ENCODE data around the gene ABCA1.
"Not testable (repeated sequence)": the region's sequence is repeated elsewhere in the genome, so short reads cannot be mapped to it uniquely, and the experiment has no call there.

Gene ABCA1, protein sequence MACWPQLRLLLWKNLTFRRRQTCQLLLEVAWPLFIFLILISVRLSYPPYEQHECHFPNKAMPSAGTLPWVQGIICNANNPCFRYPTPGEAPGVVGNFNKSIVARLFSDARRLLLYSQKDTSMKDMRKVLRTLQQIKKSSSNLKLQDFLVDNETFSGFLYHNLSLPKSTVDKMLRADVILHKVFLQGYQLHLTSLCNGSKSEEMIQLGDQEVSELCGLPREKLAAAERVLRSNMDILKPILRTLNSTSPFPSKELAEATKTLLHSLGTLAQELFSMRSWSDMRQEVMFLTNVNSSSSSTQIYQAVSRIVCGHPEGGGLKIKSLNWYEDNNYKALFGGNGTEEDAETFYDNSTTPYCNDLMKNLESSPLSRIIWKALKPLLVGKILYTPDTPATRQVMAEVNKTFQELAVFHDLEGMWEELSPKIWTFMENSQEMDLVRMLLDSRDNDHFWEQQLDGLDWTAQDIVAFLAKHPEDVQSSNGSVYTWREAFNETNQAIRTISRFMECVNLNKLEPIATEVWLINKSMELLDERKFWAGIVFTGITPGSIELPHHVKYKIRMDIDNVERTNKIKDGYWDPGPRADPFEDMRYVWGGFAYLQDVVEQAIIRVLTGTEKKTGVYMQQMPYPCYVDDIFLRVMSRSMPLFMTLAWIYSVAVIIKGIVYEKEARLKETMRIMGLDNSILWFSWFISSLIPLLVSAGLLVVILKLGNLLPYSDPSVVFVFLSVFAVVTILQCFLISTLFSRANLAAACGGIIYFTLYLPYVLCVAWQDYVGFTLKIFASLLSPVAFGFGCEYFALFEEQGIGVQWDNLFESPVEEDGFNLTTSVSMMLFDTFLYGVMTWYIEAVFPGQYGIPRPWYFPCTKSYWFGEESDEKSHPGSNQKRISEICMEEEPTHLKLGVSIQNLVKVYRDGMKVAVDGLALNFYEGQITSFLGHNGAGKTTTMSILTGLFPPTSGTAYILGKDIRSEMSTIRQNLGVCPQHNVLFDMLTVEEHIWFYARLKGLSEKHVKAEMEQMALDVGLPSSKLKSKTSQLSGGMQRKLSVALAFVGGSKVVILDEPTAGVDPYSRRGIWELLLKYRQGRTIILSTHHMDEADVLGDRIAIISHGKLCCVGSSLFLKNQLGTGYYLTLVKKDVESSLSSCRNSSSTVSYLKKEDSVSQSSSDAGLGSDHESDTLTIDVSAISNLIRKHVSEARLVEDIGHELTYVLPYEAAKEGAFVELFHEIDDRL (N-terminal part only)

DNA sequence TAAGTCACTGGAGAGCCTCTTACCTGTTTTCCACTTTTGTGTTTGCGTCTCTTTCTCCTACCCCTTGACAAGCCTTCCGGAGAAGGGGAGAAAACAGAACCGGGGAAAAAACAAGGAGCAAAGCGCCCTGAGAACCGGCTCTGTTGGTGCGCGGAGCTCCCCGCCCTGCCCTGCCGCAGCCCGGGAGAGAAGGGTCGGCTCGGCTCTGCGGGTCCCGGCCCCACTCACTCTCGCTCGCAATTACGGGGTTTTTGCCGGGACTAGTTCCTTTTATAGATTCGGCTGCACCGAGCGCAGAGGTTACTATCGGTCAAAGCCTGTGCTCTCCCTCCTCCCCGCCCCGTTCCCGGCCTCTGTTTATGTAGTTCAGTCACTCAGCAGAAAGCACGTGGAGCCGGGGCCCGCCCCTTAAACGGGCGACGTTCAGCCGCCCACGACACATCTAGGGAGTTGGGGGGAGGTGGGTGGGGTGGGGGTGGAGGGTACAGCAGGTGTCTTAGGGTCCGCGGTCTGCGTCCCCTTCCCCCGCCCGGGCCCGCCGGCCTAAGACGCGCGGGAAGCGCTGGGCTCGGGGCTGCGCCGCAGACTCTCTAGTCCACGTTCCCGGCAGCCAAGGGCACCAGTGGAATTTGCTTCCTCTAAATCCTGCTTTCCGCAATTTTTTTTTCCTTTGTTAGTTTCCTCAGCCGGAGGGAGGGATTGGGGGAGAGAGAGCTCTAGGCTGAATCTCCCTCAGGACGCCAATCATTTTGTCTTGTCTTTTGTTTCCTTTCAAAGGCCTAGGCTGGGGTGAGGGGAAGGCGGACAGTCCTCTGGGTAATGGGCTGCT, at the start of gene ABCA1:
Gene ABCA1 (minus strand): TSS at position 244 of the 829 bp plus-strand sequence. CDS start 24,476 bp downstream, outside the sequence.
- peak; percentile 63 to 74 for DNase-seq (ENCODE audit: low read depth in 2 of 2)

DNA sequence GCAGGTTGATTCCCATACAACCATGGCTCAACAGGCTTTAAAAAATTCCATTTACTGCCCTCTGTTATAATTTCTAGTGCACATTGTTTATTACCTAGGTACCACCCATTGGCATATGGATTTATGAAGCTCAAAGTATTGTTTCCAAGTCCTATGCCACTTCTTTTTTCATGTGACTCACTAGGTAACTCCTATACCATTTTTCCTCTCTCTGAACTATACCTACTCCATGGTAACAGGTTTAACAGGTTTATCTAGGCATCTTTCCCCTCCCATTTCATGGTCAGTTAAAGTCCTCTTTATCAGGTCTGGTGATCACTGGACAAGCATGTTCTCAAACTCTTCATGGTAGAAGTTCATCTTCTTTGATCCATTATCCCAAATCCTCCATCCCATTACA, 49.6 kb upstream of the ABCA1 start:
- no peak for DNase-seq (ENCODE audit: low read depth in 2 of 2)

DNA sequence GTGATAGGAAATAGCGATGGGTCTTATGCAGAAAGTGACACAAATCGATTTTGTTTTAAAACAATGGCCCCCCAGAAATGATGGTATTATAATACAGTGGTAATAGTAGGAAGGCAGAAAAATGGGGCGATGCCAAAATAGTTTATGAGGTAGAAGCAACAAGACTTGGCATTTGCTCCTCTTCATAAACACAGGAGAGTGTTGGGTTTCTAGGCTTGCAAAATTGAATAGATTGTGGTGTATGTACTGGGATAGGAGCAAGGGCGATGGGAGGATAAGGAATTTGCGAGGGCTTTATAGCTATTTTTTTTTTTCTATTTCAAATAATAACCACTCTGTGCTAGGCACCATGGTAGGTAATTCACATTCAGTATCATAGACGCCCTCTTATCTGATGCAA, 49.2 kb upstream of the ABCA1 start:
- DNase-seq (ENCODE audit: low read depth in 2 of 2), result no peak

DNA sequence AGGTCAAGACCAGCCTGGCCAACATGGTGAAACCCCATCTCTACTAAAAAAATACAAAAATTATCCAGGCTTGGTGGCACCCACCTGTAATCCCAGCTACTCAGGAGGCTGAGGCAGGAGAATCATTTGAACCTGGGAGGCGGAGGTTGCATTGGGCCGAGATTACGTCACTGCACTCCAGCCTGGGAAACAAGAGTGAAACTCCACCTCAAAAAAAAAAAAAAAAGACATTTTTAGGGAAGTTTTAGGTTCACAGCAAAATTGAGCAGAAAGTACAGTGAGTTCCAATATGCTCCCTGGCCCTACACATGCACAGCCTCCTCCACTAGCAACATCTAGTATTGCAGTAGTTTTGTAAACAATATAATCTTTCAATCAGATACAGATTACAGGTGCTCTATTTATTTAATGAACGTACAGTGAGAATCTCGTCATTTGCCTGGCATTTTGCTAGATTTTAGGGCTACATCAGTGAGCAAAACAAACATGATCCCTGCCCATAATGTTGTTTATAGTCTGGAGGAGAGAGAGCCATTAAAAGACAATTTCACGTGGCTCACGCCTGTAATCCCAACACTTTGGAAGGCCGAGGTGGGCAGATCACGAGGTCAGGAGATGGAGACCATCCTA, 48.1 kb upstream of the ABCA1 start:
- DNase-seq (ENCODE audit: low read depth in 2 of 2), result not testable (repeated sequence)

DNA sequence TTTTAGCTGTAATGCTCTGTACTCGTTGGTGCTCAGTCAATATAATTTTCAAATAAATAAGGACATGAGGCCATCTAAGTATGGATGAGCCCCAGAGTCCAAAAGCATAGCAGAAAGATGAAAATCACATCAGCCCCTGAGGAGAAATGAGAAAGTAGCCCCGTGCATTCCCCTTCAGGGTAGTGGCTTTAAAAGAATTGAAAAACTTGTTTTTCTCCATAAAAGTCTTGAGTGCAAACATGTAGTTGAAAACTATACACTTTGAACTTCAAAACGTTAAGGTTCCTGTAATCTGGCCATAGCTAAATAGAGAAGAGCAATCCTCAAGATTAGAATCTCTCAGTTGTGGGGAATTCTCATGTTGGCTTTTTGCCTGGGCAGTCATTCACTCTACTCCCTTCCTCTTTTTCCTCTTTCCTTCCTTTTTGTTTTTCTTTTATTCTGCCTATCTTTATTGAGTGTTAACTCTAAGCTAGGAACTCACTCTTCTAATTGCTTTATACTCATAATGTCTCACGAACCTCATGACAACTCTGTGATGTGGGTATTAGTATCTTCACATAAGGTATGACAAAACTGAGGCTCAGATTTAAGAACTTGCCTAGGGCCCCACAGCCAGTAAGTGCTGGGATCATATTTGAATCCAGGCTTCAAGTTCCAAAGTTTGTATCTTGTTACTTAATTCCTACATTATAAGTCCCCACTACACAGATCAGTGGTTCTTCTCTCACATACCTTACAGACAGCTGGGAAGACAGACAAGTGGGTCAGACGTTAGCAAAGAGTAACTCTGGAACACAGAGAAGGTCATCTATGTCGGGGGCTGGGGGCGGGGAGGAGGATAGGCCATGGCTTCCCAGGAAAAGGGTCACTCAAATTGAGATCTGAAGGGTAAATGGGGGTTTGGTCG, 46.4 kb upstream of the ABCA1 start:
- DNase-seq (ENCODE audit: low read depth in 2 of 2), result no peak

DNA sequence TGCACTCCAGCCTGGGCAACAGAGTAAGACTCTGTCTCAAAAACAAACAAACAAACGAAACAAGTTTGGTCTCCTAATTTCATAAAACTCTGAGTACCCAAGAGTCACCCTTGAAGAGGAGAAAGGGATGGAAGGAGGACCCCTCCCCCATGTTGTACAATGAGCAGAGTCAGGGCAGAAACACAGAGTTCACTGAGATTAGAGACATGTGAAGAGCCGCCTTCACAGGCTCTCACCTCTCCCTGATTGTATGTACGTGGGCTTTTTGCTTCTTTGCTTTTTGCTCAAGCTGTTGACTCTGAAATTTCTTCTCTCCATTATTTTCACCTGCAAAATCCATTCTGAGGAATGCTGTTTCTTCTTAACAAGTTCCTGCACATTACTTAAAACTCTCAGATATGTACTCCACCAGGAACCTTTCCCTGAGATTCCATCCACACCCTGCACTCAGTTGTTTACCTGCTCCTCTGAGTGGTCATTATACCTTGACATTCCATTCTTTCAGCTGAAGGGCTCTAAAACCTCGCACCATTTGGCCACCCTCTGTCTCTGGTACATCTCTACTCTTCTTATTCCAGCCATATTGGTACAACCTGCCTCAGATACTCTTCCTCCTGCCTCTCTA, 44.4 kb upstream of the ABCA1 start:
- DNase-seq (ENCODE audit: low read depth in 2 of 2), result no peak

DNA sequence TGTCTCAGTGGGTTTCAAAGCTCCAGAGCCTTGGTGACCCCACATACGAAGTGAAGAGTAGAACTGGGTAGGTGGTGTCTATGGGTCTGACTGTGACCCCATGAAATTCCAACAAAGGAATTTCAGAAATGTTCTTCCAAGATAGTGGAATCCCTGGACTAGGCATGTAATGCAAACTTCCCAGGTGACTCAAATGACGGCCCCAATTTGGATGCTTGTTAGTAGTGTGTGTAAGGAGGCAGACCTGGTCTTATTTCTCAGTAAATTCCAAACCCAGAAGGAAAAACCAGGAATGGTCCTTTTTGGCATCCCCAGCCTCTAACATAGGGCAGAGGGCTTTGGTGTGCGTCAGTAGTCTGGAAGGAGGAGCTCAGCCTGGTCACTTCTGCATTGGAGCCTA, 43.6 kb upstream of the ABCA1 start:
- no peak for DNase-seq (ENCODE audit: low read depth in 2 of 2)

DNA sequence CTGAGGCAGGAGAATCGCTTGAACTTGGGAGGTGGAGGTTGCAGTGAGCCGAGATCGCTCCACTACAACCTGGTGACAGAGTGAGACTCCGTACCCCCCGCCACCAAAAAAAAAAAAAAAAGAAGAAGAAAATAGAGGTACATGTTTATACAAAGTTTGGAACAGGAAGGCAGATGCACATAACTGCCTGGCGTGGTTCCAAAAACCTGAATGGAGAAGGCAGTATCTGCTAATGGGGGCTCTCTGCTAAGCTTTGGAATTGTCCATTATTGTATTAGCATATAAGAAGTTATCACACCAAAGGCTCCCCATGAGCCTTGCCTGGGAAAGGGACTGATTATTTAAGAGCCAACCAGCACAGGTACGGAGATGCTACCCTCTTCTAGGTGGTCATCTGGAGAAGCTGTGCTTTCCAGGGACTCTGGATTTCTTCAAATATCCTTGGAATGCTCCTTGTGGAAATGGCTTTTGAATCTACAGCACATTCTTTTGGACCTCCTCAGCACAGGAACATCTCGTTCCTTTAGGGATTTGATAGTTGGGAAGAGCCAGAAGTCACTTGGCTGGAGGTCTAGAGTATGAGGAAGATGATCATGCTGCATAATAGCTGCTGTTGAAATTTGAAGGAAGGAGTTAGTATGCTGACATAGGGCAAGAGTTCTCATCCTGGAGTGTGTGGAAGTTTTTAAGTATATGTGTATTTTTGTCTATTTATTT, 42.5 kb upstream of the ABCA1 start:
- DNase-seq (ENCODE audit: low read depth in 2 of 2), result no peak

DNA sequence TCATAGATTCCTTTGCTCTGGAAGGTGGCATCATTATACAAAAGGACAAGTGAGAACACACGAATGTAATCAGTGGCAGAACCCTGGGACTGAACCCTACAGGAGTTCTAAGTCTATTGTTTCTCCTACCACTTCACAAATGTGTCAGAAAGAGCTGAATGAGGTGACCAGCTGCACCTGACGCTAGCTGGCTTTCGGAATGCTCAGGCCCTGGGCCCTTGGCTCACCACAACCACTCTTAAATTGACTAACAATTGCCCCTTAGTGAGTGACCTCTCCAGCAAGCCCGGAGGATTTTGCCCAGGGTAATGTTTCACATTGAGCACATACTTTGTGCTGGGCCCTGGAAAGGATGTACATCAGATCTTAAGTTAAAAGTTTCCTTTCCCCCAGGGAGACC, 41.2 kb upstream of the ABCA1 start:
- no peak for DNase-seq (ENCODE audit: low read depth in 2 of 2)

DNA sequence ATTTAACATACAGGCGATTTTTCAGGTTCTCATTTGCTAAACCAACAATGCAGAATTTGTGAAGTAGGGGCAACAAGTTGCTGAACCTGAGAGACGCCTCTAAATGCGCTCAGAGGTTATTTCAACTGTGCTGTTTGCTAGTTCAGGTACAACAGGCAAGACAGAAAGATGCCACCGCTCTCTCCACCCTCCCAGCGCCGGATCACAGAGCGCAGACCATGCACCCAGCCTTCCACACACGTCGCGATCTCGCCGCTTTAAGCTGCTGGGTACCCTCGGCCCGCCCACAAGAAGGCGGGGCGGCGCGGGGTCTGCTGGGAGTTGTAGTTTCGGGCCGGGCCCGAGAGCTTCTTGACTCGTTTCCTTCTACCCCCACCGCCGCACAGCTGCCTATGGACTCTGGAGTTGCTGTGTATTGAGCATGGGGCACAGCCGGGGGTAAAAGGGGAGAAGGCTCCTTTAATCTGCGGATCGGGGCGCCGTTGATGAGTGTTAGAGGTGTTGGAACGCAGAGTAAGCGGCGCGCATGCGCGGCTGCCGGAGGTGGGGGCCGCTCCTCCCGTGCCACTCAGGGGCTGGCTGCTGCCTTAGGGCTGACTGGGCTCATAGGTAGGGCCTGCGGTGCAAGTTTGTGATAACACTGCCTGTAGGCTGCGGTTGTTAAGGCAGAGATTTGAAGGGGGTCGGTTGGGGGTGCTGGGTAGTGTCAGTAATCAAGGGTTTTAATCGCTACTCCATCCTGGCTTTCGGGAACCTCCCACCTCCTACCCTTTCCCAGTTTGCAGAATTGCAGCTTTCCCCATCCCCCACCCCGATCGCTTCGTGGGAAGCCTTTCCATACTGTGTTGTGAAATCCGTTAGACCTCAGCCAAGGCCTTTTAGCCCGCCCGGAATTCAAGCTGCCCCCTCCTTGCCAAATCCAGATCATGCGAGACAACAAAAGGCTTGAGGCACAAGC, 40.3 kb upstream of the ABCA1 start:
- DNase-seq (ENCODE audit: low read depth in 2 of 2), result peak; percentile 82 to 87

DNA sequence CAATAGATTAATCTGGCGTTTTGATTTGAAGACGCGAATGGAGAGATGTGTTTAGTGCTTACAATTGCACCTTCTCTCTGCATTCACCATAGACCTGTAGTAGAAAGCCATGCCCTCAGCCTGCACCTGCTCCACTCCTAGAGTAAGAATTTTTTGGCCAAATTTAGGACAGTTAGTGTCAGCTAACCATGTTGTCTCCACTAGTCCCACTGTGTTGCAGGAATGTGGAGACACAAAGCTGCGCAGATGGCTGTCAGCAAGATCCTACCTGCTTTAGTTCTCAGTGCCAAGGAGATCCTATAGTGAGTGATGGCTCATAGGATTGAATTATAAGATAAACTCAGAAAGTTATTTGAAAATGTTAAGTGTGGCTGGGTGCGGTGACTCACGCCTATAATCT, 35.1 kb upstream of the ABCA1 start:
- DNase-seq (ENCODE audit: low read depth in 2 of 2), result no peak

DNA sequence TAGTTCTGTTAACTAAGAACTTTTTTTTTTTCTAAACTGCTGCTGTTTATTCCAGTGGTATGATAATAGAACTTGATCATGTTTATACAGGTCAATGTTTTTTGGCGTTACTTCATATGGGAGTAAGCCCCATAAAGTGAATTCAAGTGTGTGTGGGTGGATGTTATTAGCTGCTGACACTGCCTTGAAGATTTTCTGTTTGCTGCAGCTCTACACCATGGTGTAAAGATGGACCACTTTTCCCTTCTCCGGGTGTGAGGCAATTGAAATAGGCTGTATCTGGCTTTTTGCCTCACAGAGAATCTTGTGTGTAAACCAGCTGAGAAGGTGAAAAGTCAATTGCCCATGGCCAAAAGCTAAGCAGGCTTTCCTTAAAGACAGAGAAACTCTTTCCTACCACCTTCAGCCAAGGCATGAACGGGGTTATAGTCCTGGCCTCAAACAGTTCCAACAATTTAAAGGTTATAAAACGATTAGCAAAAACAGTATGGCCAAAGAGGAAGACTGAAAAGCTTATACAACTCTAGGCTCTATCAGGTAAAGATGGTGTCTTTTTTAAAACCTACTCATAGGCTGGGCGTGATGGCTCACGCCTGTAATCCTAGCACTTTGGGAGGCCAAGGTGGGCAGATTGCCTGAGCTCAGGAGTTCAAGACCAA, 33.9 kb upstream of the ABCA1 start:
- no peak for DNase-seq (ENCODE audit: low read depth in 2 of 2)

DNA sequence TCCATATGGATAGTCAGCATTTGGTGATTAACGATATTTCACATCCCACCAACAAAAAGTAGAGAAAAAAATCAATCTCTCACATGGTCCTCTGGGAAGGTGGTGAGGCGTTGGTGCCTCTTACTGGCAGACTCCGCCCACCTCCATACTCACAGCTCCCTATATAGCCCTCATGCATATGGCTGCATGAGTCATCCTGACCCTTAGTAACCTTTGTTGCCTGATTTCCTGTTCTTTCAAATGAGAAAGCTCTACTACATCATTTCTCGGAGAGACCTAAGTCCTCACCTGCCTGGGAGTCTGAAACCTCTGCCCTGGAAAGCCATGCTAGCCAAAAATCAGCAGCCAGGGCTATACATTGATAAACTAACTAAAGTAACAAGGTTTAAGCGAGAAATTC, 33.3 kb upstream of the ABCA1 start:
- DNase-seq (ENCODE audit: low read depth in 2 of 2), result peak; percentile 55 to 56

DNA sequence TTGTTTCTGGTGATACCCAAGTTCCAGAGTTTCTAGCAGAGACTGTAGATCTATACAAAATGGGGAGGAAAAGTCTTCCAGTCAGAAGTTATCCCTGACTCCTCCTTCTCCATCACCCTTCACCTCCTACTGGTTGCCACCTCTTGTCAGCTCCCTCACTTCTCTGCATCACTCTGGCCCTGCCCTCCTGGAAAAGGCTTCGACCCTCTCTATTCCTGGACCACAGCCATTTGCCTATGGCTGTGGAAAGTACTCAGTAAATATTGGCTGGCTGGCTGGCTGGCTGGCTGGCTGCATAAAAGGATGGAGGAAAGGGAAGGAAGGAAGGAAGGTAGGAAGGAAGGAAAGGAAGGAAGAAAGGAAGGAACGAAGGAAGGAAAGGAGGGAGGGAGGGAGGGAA, 32.7 kb upstream of the ABCA1 start:
- DNase-seq (ENCODE audit: low read depth in 2 of 2), result no peak

DNA sequence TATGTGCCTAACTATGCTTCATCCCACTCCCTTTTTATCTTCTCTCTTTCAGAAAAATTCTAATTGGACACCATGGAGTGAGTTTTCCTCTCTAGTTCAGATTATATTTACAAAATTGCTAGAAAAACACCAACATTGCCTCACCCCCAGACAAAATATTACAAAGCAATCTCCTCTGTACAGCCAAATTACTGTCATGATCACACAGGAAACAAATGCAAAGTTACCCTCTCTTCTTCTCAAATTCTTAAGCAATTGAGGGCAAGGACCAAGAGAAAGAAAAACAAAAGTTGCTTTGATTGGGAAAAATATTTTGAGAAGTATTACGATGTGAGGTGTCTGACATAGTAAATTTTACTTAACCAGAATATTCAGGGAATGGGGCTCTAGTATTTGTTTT, 30.8 kb upstream of the ABCA1 start:
- no peak for DNase-seq (ENCODE audit: low read depth in 2 of 2)

DNA sequence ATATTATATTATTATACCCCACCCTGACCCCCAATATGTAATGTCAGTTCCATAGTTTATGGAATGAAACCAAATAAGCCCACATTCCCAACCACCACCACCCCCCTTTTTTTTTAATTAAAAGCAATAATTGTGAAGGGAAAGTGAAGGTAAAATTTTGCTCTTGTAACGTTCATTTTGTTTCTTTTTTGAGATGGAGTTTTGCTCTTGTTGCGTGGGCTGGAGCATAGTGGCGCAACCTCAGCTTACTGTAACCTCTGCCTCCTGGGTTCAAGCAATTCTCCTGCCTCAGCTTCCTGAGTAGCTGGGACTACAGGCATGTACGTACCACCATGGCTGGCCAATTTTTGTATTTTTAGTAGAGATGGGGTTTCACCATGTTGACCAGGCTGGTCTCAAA, 30.1 kb upstream of the ABCA1 start:
- DNase-seq (ENCODE audit: low read depth in 2 of 2), result not testable (repeated sequence)

DNA sequence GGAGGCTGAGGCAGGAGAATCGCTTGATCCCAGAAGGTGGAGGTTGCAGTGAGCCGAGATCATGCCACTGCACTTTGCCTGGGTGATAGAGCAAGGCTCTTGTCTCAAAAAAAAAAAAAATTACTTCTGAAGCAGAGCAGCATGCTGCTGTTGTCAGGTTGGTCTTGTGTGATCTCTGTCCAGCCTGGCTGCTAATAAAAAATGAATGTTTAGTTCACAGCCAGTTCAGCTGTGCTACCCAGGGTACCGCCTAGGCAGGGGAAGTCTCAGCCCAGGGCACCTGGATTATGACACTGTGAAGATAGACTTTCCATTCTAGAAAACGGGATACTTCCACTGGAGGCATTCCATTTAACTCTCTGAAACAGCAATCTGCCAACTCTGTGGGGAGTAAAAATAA, 23.5 kb upstream of the ABCA1 start:
- DNase-seq (ENCODE audit: low read depth in 2 of 2), result no peak
